Immature natural killer cell (primary cell): ENCODE measurements around the gene RBM4B. TPM values are rescaled to one million over a fixed set of nuclear protein-coding genes. Genes with fewer than 3 reads are reported as not detected.
"Not testable (repeated sequence)": the region's sequence is repeated elsewhere in the genome, so short reads cannot be mapped to it uniquely, and the experiment has no call there.

Source experiments
- DNase-seq, 3 donors: peaks; one replicate each; pipeline ENCODE4 v3.0.0; 2022; ENCODE audit warnings: mixed read lengths in 1 of 3
- H3K27ac Mint-ChIP-seq, 6 donors: one replicate each; pipeline ENCODE4 v1.8.0; 2020; ENCODE audit warnings: mixed read lengths in 6 of 6, mild to moderate bottlenecking in 5 of 6, inconsistent platforms in 4 of 6, moderate library complexity in 3 of 6
- H3K27me3 Mint-ChIP-seq, 3 donors: one replicate each; pipeline ENCODE4 v1.8.0; 2020 to 2021; ENCODE audit warnings: low read depth in 3 of 3, mild to moderate bottlenecking in 3 of 3, mixed read lengths in 3 of 3, moderate library complexity in 3 of 3, inconsistent platforms in 1 of 3
- H3K36me3 Mint-ChIP-seq, 3 donors: one replicate each; pipeline ENCODE4 v1.8.0; 2020; ENCODE audit warnings: mixed read lengths in 3 of 3, inconsistent platforms in 2 of 3, mild to moderate bottlenecking in 2 of 3
- H3K4me1 Mint-ChIP-seq, 2 donors: one replicate each; pipeline ENCODE4 v1.8.0; 2020; ENCODE audit warnings: inconsistent platforms in 2 of 2, mild to moderate bottlenecking in 2 of 2, mixed read lengths in 2 of 2, moderate library complexity in 1 of 2
- H3K4me3 Mint-ChIP-seq, 5 donors: one replicate each; pipeline ENCODE4 v1.8.0; 2020; ENCODE audit warnings: mild to moderate bottlenecking in 5 of 5, mixed read lengths in 5 of 5, inconsistent platforms in 3 of 5, moderate library complexity in 3 of 5
- H3K9me3 Mint-ChIP-seq, 6 donors: one replicate each; pipeline ENCODE4 v1.8.0; 2020; ENCODE audit warnings: mild to moderate bottlenecking in 6 of 6, mixed read lengths in 6 of 6, inconsistent platforms in 4 of 6, moderate library complexity in 3 of 6
- polyA plus RNA-seq, 3 donors: library from polyadenylated mRNA; unstranded; fragments of 300-500 nt; fragmentation: Illumina TruSeq; gene quantifications; one replicate each; pipeline ENCODE4 v1.2.3, GENCODE V29; 2021

RBM4B gene
- polyA plus RNA-seq, 3 donors from 2014 or later: 8.6 to 24.6 (median 16.0) TPM

- no peak for DNase-seq
- H3K4me3 Mint-ChIP-seq: no peak overlapping the region
- H3K4me1 Mint-ChIP-seq: peaks cover 15 to 47% of the 10 kb centered on the region in 2 donors
- H3K36me3 Mint-ChIP-seq: peaks cover 4 to 21% (median 16%) of the 10 kb centered on the region in 3 donors
- peak overlapping the region in 3 of 6 donors; percentile 16 to 55 (median 39) for H3K27ac Mint-ChIP-seq
- H3K9me3 Mint-ChIP-seq: no peaks in the 10 kb centered on the region
- H3K27me3 Mint-ChIP-seq: no peaks in the 10 kb centered on the region
These were observed 13.9 kb downstream of the RBM4B start for GRCh38 chr11:66663741-66664296.

GRCh38 chr11:66659763-66660162, 17.9 kb downstream of the RBM4B start:
- Mint-ChIP-seq H3K9me3 (no peaks in the 10 kb centered on the region), H3K4me1 (peaks cover 11 to 28% of the 10 kb centered on the region in 2 donors), H3K27me3 (peaks cover 0 to 3% (median 0%) of the 10 kb centered on the region in 3 donors), H3K27ac (peak overlapping the region in 4 of 6 donors; percentile 0 to 48 (median 5)), H3K4me3 (no peak overlapping the region), H3K36me3 (peaks cover 0 to 8% (median 5%) of the 10 kb centered on the region in 3 donors)
- no peak for DNase-seq

GRCh38 chr11:66653123-66653522, 24.6 kb downstream of the RBM4B start:
- no peak overlapping the region for H3K4me3 Mint-ChIP-seq
- peaks cover 0 to 7% (median 3%) of the 10 kb centered on the region in 3 donors for H3K36me3 Mint-ChIP-seq
- H3K4me1 Mint-ChIP-seq: peaks cover 19 to 42% of the 10 kb centered on the region in 2 donors
- no peaks in the 10 kb centered on the region for H3K9me3 Mint-ChIP-seq
- peak overlapping the region in 5 of 6 donors; percentile 15 to 50 (median 46) for H3K27ac Mint-ChIP-seq
- peaks cover 0 to 6% (median 5%) of the 10 kb centered on the region in 3 donors for H3K27me3 Mint-ChIP-seq
- DNase-seq: no peak

DNA sequence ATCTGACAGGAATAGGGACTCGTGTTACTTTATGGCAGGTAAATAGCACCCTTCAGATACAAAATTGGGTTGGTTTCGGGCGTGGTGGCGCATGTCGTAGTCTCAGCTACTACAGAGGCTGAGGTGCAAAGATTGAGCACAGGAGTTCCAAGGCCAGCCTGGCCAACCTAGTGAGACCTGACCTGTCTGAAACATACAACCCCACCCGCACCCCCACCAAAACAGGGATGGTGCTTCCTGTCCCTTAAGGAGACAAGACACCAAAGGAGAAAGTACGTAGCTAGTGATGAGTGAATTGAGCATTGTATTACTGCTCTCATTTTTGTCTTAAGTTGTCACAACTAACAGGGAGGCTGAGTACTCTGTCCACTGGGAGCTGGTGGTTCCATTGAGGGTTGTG, 25.0 kb downstream of the RBM4B start:
- no peak for DNase-seq
- no peaks in the 10 kb centered on the region for H3K9me3 Mint-ChIP-seq
- no peak overlapping the region for H3K4me3 Mint-ChIP-seq
- peaks cover 2 to 8% (median 5%) of the 10 kb centered on the region in 3 donors for H3K36me3 Mint-ChIP-seq
- peaks cover 0 to 6% (median 5%) of the 10 kb centered on the region in 3 donors for H3K27me3 Mint-ChIP-seq
- peak overlapping the region in 5 of 6 donors; percentile 39 to 50 (median 42) for H3K27ac Mint-ChIP-seq
- peaks cover 21 to 45% of the 10 kb centered on the region in 2 donors for H3K4me1 Mint-ChIP-seq

- H3K27ac Mint-ChIP-seq: no peak overlapping the region
- peaks cover 6 to 24% (median 21%) of the 10 kb centered on the region in 3 donors for H3K36me3 Mint-ChIP-seq
- H3K4me3 Mint-ChIP-seq: no peak overlapping the region
- peaks cover 35 to 62% of the 10 kb centered on the region in 2 donors for H3K4me1 Mint-ChIP-seq
- no peak for DNase-seq
- peaks cover 0 to 6% (median 6%) of the 10 kb centered on the region in 3 donors for H3K27me3 Mint-ChIP-seq
- H3K9me3 Mint-ChIP-seq: no peaks in the 10 kb centered on the region
These were observed 26.7 kb downstream of the RBM4B start for GRCh38 chr11:66651016-66651415.

- H3K9me3 Mint-ChIP-seq: no peaks in the 10 kb centered on the region
- H3K27me3 Mint-ChIP-seq: peaks cover 0 to 6% (median 6%) of the 10 kb centered on the region in 3 donors
- no peak for DNase-seq
- no peak overlapping the region for H3K4me3 Mint-ChIP-seq
- peaks cover 9 to 31% (median 30%) of the 10 kb centered on the region in 3 donors for H3K36me3 Mint-ChIP-seq
- peaks cover 42 to 67% of the 10 kb centered on the region in 2 donors for H3K4me1 Mint-ChIP-seq
- H3K27ac Mint-ChIP-seq: no peak overlapping the region
These were observed 27.8 kb downstream of the RBM4B start for GRCh38 chr11:66649903-66650302.

GRCh38 chr11:66646828-66647227, 30.9 kb downstream of the RBM4B start:
- Mint-ChIP-seq H3K4me1 (peaks cover 68 to 81% of the 10 kb centered on the region in 2 donors), H3K36me3 (peaks cover 18 to 49% (median 46%) of the 10 kb centered on the region in 3 donors), H3K27me3 (peaks cover 0 to 5% (median 4%) of the 10 kb centered on the region in 3 donors), H3K4me3 (peak overlapping the region in 1 of 5 donors; percentile 1), H3K27ac (peak overlapping the region in 3 of 6 donors; percentile 18 to 58 (median 57)), H3K9me3 (no peaks in the 10 kb centered on the region)
- DNase-seq: no peak

DNA sequence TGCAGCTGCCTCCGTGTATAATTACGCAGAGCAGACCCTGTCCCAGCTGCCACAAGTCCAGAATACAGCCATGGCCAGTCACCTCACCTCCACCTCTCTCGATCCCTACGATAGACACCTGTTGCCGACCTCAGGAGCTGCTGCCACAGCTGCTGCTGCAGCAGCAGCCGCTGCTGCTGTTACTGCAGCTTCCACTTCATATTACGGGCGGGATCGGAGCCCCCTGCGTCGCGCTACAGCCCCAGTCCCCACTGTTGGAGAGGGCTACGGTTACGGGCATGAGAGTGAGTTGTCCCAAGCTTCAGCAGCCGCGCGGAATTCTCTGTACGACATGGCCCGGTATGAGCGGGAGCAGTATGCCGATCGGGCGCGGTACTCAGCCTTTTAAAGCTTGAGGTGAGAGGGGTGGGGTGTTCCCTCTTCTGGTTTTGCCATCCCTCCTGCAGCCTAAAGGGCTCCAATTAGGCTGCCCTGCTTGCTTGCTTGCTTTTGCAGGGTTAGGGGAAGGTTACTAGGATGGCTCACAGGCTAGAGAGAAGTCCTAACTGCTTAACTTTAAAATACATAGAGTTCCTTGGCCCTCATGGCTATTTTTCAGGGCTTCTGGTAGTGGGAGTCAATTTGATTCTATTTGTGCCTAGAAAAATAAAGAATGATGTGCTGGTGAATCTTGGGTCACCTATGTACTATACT, 33.8 kb downstream of the RBM4B start:
- H3K9me3 Mint-ChIP-seq: no peaks in the 10 kb centered on the region
- no peak for DNase-seq
- peak overlapping the region in 1 of 6 donors; percentile 42 for H3K27ac Mint-ChIP-seq
- H3K36me3 Mint-ChIP-seq: peaks cover 22 to 66% (median 65%) of the 10 kb centered on the region in 3 donors
- peaks cover 7 to 10% (median 8%) of the 10 kb centered on the region in 3 donors for H3K27me3 Mint-ChIP-seq
- peak overlapping the region in 3 of 5 donors; percentile 32 to 98 (median 38) for H3K4me3 Mint-ChIP-seq
- H3K4me1 Mint-ChIP-seq: peaks cover 85 to 95% of the 10 kb centered on the region in 2 donors

DNA sequence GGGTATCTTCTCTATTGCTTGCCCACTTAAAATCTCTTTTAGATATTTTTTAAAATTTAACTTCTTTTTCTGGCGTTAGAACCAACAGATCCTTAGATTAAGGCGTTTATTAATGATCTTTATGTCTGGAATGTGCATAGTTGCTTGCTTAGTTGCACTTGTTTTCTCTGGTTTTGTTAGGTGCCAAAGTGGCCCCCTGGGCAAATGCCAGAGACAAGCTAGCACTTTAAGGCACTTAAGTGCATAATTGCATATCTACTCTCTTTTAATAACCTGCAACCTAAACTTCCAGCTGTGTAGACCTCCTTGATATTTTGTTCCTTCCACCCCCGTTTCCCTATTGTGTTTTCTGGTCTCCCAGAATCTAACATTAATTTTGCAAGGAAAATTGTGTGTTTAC, 35.9 kb downstream of the RBM4B start:
- DNase-seq: no peak
- Mint-ChIP-seq H3K27ac (peak overlapping the region in 5 of 6 donors; percentile 38 to 83 (median 48)), H3K36me3 (peaks cover 17 to 58% (median 52%) of the 10 kb centered on the region in 3 donors), H3K4me3 (peak overlapping the region; percentile 44 to 98 (median 66)), H3K4me1 (peaks cover 89 to 93% of the 10 kb centered on the region in 2 donors), H3K9me3 (no peaks in the 10 kb centered on the region), H3K27me3 (peaks cover 15 to 27% (median 21%) of the 10 kb centered on the region in 3 donors)

GRCh38 chr11:66639814-66640340, 37.8 kb downstream of the RBM4B start:
- peak overlapping the region; percentile 97 to 99 (median 98) for H3K4me3 Mint-ChIP-seq
- DNase-seq, H3K9me3 Mint-ChIP-seq: not testable (repeated sequence)
- H3K27ac Mint-ChIP-seq: peak overlapping the region; percentile 95 to 98 (median 96)
- H3K4me1 Mint-ChIP-seq: peaks cover 76 to 81% of the 10 kb centered on the region in 2 donors
- H3K27me3 Mint-ChIP-seq: peaks cover 15 to 28% (median 23%) of the 10 kb centered on the region in 3 donors
- H3K36me3 Mint-ChIP-seq: peaks cover 13 to 43% (median 34%) of the 10 kb centered on the region in 3 donors

DNA sequence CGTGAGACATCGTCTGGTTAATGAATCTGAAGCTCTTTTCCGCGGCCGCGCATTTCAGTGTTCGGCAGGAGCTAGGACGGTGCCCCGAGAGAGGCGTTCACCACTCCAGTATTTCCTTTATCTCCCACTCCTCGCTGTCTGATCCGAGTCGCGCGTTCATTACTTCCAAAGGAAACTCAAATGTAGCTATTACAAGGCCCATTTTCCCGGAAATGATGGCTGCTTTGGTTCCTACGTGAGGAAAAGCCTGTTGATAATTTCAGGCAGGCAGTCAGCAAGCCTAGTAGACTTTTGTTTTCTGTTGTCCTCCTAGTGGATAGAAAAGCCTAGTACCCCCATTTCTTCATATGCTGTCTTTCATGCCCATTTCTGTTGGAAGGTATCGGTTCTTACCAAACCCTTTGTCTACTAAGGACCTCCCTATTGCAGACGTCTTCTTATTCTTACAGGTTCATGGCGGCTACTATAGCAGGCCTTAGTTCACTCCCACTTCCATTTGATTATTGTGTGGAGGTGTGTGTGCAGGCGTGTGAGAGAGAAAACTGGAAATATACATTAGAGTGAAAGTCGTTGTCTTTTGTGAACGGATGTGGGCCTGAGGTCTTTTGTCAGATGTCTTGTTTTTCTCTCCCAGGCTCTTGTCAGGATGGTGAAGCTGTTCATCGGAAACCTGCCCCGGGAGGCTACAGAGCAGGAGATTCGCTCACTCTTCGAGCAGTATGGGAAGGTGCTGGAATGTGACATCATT, 38.4 kb downstream of the RBM4B start:
- peak; percentile 47 to 51 (median 48) for DNase-seq
- peaks cover 15 to 30% (median 23%) of the 10 kb centered on the region in 3 donors for H3K27me3 Mint-ChIP-seq
- H3K4me1 Mint-ChIP-seq: peaks cover 74 to 81% of the 10 kb centered on the region in 2 donors
- H3K9me3 Mint-ChIP-seq: no peaks in the 10 kb centered on the region
- peak overlapping the region; percentile 97 to 99 (median 98) for H3K4me3 Mint-ChIP-seq
- peaks cover 13 to 39% (median 29%) of the 10 kb centered on the region in 3 donors for H3K36me3 Mint-ChIP-seq
- H3K27ac Mint-ChIP-seq: peak overlapping the region; percentile 95 to 98 (median 96)

DNA sequence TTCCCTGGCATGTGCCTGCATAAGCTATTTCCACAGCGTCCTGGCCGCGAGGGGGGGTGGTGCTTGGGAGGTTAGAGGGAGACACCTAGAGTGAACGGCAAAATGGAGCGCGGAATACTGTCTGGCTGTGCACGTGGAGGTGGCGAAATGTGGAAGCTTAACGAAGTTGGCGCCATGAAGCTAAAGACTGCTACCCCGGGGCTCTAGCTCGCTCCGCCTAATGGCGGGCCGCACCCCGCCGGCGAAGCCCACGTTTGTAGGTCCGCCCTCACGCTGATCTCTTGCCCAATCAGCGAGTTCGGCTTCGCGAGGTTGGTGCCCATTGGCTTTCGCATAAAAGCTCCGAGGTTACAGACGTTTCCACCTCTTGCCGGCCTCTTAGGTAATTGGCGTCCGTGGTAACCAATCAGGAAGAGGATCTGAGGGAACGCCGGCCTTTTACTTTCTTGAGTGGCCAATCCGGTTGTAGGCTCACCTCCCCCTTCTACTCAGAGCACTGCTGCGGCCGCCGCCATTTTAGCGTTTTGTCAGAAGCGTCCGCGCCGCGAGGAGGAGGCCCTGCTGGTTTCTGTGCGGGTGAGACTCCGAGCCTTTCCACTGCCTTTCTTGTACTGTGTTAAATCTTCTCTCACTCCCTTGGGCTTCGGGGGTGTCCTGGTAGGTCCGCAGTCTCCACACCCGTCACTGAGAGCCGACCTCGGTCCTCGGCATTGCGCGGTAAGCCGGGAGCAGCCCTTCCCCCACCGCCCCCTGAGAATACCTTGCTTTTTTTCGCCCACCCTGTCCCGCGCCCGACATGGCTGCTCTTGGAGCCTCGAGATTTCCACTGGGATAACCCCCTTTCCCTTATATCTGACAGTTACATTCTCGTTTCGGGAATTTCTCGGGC, 39.3 kb downstream of the RBM4B start, which contains the start of gene RBM4:
RBM4 (plus strand) TSS at position 527 of the 889 bp plus-strand sequence. CDS start 1,009 bp downstream, outside the sequence.
- H3K4me3 Mint-ChIP-seq: peak within 1 kb of the TSS; percentile 97 to 99 (median 98)
- H3K27me3 Mint-ChIP-seq: peaks cover 15 to 30% (median 23%) of the 10 kb centered on the region in 3 donors
- H3K36me3 Mint-ChIP-seq: peaks cover 11 to 34% (median 26%) of the 10 kb centered on the region in 3 donors
- H3K9me3 Mint-ChIP-seq: no peaks in the 10 kb centered on the region
- peak; percentile 98 for DNase-seq
- H3K4me1 Mint-ChIP-seq: peaks cover 66 to 74% of the 10 kb centered on the region in 2 donors
- H3K27ac Mint-ChIP-seq: peak within 1 kb of the TSS; percentile 95 to 98 (median 96)
